ENCODE results near the gene LAYN. TPM values are rescaled to one million over a fixed set of nuclear protein-coding genes. Genes with fewer than 3 reads are reported as not detected.

LAYN gene
- total RNA-seq, 2 donors from 2014 or later: 10.6 to 12.8 TPM

- intact Hi-C loops (cut with DNase I): no loop called here
- 63% methylated on average over 6 of the region's 6 CpGs for WGBS
- DNase-seq (ENCODE audit: low spot score): no peak
Observed at GRCh38 chr11:111571829-111572501, 31.4 kb downstream of the LAYN start.

GRCh38 chr11:111572581-111572980 is 32.1 kb downstream of the LAYN start:
- WGBS: 99% methylated on average over 3 of the region's 3 CpGs
- Histone ChIP-seq H3K9me3 (no peaks in the 10 kb centered on the region), H3K36me3 (no peaks in the 10 kb centered on the region), H3K27ac (no peak overlapping the region), H3K4me1 (replicated peaks) (no peaks in the 10 kb centered on the region), H3K4me3 (no peak overlapping the region), H3K27me3 (replicated peaks; ENCODE audit: insufficient read depth) (no peaks in the 10 kb centered on the region)
- intact Hi-C loops (cut with DNase I): no loop called here
- TF ChIP-seq POLR2AphosphoS5 (IDR thresholded peaks at IDR 0.05) (no peak), POLR2A (IDR thresholded peaks at IDR 0.05) (no peak)
- TF ChIP-seq, protein P1, sequence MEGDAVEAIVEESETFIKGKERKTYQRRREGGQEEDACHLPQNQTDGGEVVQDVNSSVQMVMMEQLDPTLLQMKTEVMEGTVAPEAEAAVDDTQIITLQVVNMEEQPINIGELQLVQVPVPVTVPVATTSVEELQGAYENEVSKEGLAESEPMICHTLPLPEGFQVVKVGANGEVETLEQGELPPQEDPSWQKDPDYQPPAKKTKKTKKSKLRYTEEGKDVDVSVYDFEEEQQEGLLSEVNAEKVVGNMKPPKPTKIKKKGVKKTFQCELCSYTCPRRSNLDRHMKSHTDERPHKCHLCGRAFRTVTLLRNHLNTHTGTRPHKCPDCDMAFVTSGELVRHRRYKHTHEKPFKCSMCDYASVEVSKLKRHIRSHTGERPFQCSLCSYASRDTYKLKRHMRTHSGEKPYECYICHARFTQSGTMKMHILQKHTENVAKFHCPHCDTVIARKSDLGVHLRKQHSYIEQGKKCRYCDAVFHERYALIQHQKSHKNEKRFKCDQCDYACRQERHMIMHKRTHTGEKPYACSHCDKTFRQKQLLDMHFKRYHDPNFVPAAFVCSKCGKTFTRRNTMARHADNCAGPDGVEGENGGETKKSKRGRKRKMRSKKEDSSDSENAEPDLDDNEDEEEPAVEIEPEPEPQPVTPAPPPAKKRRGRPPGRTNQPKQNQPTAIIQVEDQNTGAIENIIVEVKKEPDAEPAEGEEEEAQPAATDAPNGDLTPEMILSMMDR (IDR thresholded peaks at IDR 0.05): no peak
- DNase-seq (ENCODE audit: low spot score): no peak

More at GRCh38 chr11:111571829-111572501, 31.4 kb downstream of the LAYN start:
- TF ChIP-seq, protein P1 (IDR thresholded peaks at IDR 0.05): no peak
- TF ChIP-seq POLR2A (IDR thresholded peaks at IDR 0.05) (no peak), POLR2AphosphoS5 (IDR thresholded peaks at IDR 0.05) (no peak)
- H3K4me3 ChIP-seq: no peak overlapping the region
- no peak overlapping the region for H3K27ac ChIP-seq
- H3K27me3 ChIP-seq (replicated peaks; ENCODE audit: insufficient read depth): no peaks in the 10 kb centered on the region
- no peaks in the 10 kb centered on the region for H3K4me1 ChIP-seq (replicated peaks)
- H3K36me3 ChIP-seq: no peaks in the 10 kb centered on the region
- H3K9me3 ChIP-seq: no peaks in the 10 kb centered on the region

DNA sequence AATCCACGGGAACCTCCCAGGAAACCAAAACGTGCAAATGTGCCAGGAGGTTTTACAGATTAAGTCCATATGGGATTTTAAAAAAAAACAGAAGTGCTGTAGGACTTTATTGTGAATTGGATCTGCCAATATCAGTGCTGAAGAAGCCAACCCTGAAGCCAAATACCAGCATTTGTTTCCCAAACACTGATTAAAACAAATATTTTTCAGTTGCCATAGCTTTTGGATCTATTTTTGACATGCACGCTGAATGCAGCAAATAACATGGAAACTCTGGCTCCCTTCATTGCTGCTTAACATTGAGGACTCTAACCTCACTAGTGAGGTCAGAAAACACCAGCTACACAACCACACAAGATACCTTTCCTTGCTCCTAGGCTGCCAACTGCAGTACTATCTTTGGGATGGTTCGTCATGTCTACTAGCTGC is 33.3 kb downstream of the LAYN start:
- intact Hi-C loops (cut with DNase I): no loop called here
- TF ChIP-seq POLR2AphosphoS5 (IDR thresholded peaks at IDR 0.05): no peak
- no peak for TF ChIP-seq POLR2A (IDR thresholded peaks at IDR 0.05)
- TF ChIP-seq, protein P1 (IDR thresholded peaks at IDR 0.05): no peak
- H3K27ac ChIP-seq: no peak overlapping the region
- no peaks in the 10 kb centered on the region for H3K27me3 ChIP-seq (replicated peaks; ENCODE audit: insufficient read depth)
- H3K9me3 ChIP-seq: no peaks in the 10 kb centered on the region
- no peaks in the 10 kb centered on the region for H3K36me3 ChIP-seq
- no peak for DNase-seq (ENCODE audit: low spot score)
- WGBS: 52% methylated on average over 4 of the region's 4 CpGs
- H3K4me1 ChIP-seq (replicated peaks): no peaks in the 10 kb centered on the region
- no peak overlapping the region for H3K4me3 ChIP-seq

DNA sequence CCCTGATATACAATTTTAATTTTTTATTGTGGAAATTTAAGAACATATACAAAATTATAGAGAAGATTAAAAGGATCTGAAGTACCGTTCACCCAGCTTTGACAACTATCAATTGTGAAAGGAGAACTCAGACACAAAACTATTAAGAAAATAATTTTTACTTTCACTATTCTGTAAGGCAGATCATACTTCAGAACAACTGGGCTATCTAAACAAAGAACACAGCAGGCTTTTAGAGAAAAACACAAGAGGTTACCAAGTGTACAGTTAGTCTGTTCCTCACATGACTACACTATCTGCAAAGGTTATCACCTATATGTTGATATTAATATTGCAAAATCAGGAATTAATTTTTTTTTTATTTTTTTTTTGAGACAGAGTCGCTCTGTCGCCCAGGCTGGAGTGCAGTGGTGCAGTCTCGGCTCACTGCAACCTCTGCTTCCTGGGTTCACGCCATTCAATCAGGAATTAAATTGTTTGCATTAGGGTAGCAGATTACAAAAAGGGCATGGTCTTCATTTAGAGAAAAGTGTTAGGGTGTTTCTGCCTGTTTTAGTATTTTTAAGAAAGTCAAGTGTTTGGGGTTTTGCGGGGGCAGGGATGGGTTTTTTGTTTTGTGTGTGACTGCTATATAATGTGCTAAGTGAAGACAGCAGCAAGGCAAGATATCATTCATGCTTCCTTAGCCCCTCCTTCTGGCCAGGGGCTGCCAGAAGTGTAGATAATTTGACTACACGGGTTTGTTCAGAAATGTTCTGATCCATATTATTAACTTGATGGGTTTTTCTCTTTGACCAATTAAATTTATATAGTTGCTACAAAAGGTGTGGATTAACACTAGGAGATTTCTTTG is 34.1 kb downstream of the LAYN start:
- 37% methylated on average over 7 of the region's 7 CpGs for WGBS
- H3K27me3 ChIP-seq (replicated peaks; ENCODE audit: insufficient read depth): no peaks in the 10 kb centered on the region
- DNase-seq (ENCODE audit: low spot score): no peak
- no peak overlapping the region for H3K4me3 ChIP-seq
- no peaks in the 10 kb centered on the region for H3K9me3 ChIP-seq
- no peaks in the 10 kb centered on the region for H3K36me3 ChIP-seq
- intact Hi-C loops (cut with DNase I): no loop called here
- no peak overlapping the region for H3K27ac ChIP-seq
- TF ChIP-seq, protein P1 (IDR thresholded peaks at IDR 0.05): no peak
- no peak for TF ChIP-seq POLR2AphosphoS5 (IDR thresholded peaks at IDR 0.05)
- TF ChIP-seq POLR2A (IDR thresholded peaks at IDR 0.05): no peak
- no peaks in the 10 kb centered on the region for H3K4me1 ChIP-seq (replicated peaks)
